Smooth muscle cell (in vitro differentiated cells): ENCODE data around the gene ZNF486. TPM values are rescaled to one million over a fixed set of nuclear protein-coding genes. Genes with fewer than 3 reads are reported as not detected.
A peak's percentile ranks its signal among the peaks of the same experiment; 100 is the strongest.
"Not testable (repeated sequence)": the region's sequence is repeated elsewhere in the genome, so short reads cannot be mapped to it uniquely, and the experiment has no call there.

ENCODE experiments used
- DNase-seq: peaks from one replicate; lab custom pipeline; 2025; ENCODE audit not compliant: unreplicated experiment; lab: John Stamatoyannopoulos, UW
- H2AFZ ChIP-seq: fragments of 200-600 bp; sonication (generic); 2 replicates; pipeline ENCODE4 v1.6.0; 2016; ENCODE audit warnings: antibody characterized with exemption, low read depth, mild to moderate bottlenecking
- H3F3A ChIP-seq: fragments of 200-600 bp; sonication (generic); 2 replicates; pipeline ENCODE4 v1.6.0; 2017; ENCODE audit warnings: antibody characterized with exemption, low read depth
- H3K27ac ChIP-seq: fragments of 200-600 bp; sonication (generic); 2 replicates; pipeline ENCODE4 v1.5.1; 2016; ENCODE audit warnings: low read depth, mild to moderate bottlenecking
- H3K27me3 ChIP-seq: fragments of 200-600 bp; sonication (generic); 2 replicates; pipeline ENCODE4 v1.6.1; 2016; ENCODE audit warnings: low read depth, mild to moderate bottlenecking
- H3K36me3 ChIP-seq: fragments of 200-600 bp; sonication (generic); 2 replicates; pipeline ENCODE4 v1.5.1; 2016; ENCODE audit warnings: low read depth
- H3K4me1 ChIP-seq: fragments of 200-600 bp; sonication (generic); 2 replicates; pipeline ENCODE4 v1.5.1; 2016; ENCODE audit warnings: low read depth
- H3K4me2 ChIP-seq: fragments of 200-600 bp; sonication (generic); 2 replicates; pipeline ENCODE4 v1.6.0; 2016; ENCODE audit warnings: mild to moderate bottlenecking
- H3K4me3 ChIP-seq: fragments of 200-600 bp; sonication (generic); 2 replicates; pipeline ENCODE4 v1.5.1; 2016; ENCODE audit warnings: mild to moderate bottlenecking
- H3K79me2 ChIP-seq: fragments of 200-600 bp; sonication (generic); 2 replicates; pipeline ENCODE4 v1.6.0; 2016; ENCODE audit warnings: low read depth, mild to moderate bottlenecking
- H3K9ac ChIP-seq: fragments of 200-600 bp; sonication (generic); 2 replicates; pipeline ENCODE4 v1.6.0; 2016; ENCODE audit warnings: low read depth
- H3K9me3 ChIP-seq: fragments of 200-600 bp; sonication (generic); replicated peaks from 2 replicates; pipeline ENCODE4 v1.5.1; 2016; ENCODE audit warnings: low read depth
- H4K20me1 ChIP-seq: fragments of 200-600 bp; sonication (generic); 2 replicates; pipeline ENCODE4 v1.6.0; 2016; ENCODE audit warnings: low read depth
- CTCF ChIP-seq: fragments of 200-600 bp; sonication (generic); IDR thresholded peaks from 2 replicates; pipeline ENCODE4 v1.5.1; 2017; ENCODE audit warnings: borderline replicate concordance, mild to moderate bottlenecking, antibody characterized with exemption; ENCODE audit not compliant: insufficient read depth, poor library complexity, severe bottlenecking
- WGBS: methylation state at CpG from one replicate; pipeline ENCODE4 v1.1.7; 2016; ENCODE audit warnings: low lambda C conversion rate; 5-methylcytosine and 5-hydroxymethylcytosine counted together
- polyA plus RNA-seq: library from polyadenylated mRNA; unstranded; fragments of >200 nt; fragmentation: Nextera tagmentation; extraction: Ambion mirVana; gene quantifications from 2 replicates; pipeline ENCODE4 v1.2.1, GENCODE V29; 2016
- small RNA-seq: library from RNA; depleted of rRNA; stranded (forward); fragments of <200 nt; gene quantifications from one replicate; pipeline ENCODE3, GENCODE V24; 2014
- total RNA-seq: library from RNA; depleted of rRNA; stranded (reverse); fragments of >200 nt; gene quantifications from 2 replicates; pipeline ENCODE4 v1.2.3, GENCODE V29; 2014

ZNF486 gene
- total and polyA plus RNA-seq, 2 experiments from 2014 or later: 3.1 to 12.0 TPM

DNA sequence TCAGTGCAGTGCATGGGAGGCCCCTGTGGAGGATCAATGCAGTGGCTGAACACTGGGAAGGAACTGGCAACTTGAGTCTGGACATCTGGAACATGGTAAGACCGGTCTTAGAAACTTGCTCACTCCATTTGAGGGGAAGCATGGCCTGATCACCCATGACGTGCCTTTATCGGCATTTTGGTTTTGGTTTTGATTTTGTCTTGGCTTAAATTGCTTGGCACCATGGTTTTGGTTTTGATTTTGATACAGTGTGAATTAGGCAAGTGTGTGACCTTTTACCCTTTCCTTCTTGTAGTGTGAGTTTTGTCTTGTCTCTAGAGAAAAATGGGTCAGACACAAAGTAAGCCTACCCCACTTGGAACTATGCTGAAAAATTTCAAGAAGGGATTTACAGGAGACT is 77.3 kb downstream of the ZNF486 start:
- no peak overlapping the region for H3K4me2 ChIP-seq
- H3K9ac ChIP-seq: no peak overlapping the region
- H3K4me3 ChIP-seq: no peak overlapping the region
- H4K20me1 ChIP-seq: no peaks in the 10 kb centered on the region
- no peak overlapping the region for H2AFZ ChIP-seq
- peaks cover 6% of the 10 kb centered on the region for H3K4me1 ChIP-seq
- no peaks in the 10 kb centered on the region for H3K9me3 ChIP-seq
- no peaks in the 10 kb centered on the region for H3F3A ChIP-seq
- no peak for DNase-seq
- H3K27ac ChIP-seq: no peak overlapping the region
- H3K36me3 ChIP-seq: no peaks in the 10 kb centered on the region
- TF ChIP-seq CTCF: no peak
- WGBS: 95% methylated on average over 3 of the region's 3 CpGs
- no peaks in the 10 kb centered on the region for H3K27me3 ChIP-seq
- no peaks in the 10 kb centered on the region for H3K79me2 ChIP-seq

- no peaks in the 10 kb centered on the region for H3K36me3 ChIP-seq
- no peak overlapping the region for H3K4me3 ChIP-seq
- peaks cover 6% of the 10 kb centered on the region for H3K4me1 ChIP-seq
- no peaks in the 10 kb centered on the region for H3K27me3 ChIP-seq
- H3K27ac ChIP-seq: no peak overlapping the region
- H3F3A ChIP-seq: no peaks in the 10 kb centered on the region
- TF ChIP-seq CTCF: no peak
- H3K9me3 ChIP-seq: no peaks in the 10 kb centered on the region
- H2AFZ ChIP-seq: no peak overlapping the region
- no peaks in the 10 kb centered on the region for H3K79me2 ChIP-seq
- H3K9ac ChIP-seq: no peak overlapping the region
- no peak overlapping the region for H3K4me2 ChIP-seq
- DNase-seq: no peak
- no peaks in the 10 kb centered on the region for H4K20me1 ChIP-seq
These were observed 78.3 kb downstream of the ZNF486 start for GRCh38 chr19:20245309-20245708.

GRCh38 chr19:20247016-20247683 is 80.1 kb downstream of the ZNF486 start:
- Histone ChIP-seq H3K4me3 (no peak overlapping the region), H3K79me2 (no peaks in the 10 kb centered on the region), H3K4me1 (peaks cover 6% of the 10 kb centered on the region), H4K20me1 (no peaks in the 10 kb centered on the region), H3K4me2 (no peak overlapping the region), H3K27ac (no peak overlapping the region), H3K9ac (no peak overlapping the region), H3F3A (no peaks in the 10 kb centered on the region), H3K27me3 (no peaks in the 10 kb centered on the region), H3K9me3 (no peaks in the 10 kb centered on the region), H3K36me3 (no peaks in the 10 kb centered on the region), H2AFZ (no peak overlapping the region)
- peak; percentile 52 for TF ChIP-seq CTCF
- 62% methylated on average over 10 of the region's 10 CpGs for WGBS
- no peak for DNase-seq

GRCh38 chr19:20248258-20248657 is 81.2 kb downstream of the ZNF486 start:
- not testable (repeated sequence) for H3F3A ChIP-seq, H3K9me3 ChIP-seq, H3K27me3 ChIP-seq, H3K79me2 ChIP-seq, H2AFZ ChIP-seq, H3K4me2 ChIP-seq, H3K4me3 ChIP-seq, H3K36me3 ChIP-seq, H4K20me1 ChIP-seq, H3K4me1 ChIP-seq, H3K9ac ChIP-seq, DNase-seq, H3K27ac ChIP-seq
- 67% methylated on average over 2 of the region's 2 CpGs for WGBS

Small RNAs within 50 kb of the gene (small RNA-seq; reads per million reads assigned to genes)
- gene AC011447.4: not detected

Other genes starting within 250 kb of the ZNF486 start
- gene ZNF682, start 127.7 kb upstream of the ZNF486 start, total RNA-seq: 9.0 and 10.1 TPM in 2 replicates
- gene ZNF682, start 127.7 kb upstream of the ZNF486 start, polyA plus RNA-seq: 4.4 and 7.8 TPM in 2 replicates
- gene ZNF90, start 89.2 kb upstream of the ZNF486 start, total RNA-seq: 5.3 and 7.6 TPM in 2 replicates
- gene ZNF90, start 89.2 kb upstream of the ZNF486 start, polyA plus RNA-seq: 2.6 and 3.4 TPM in 2 replicates